ENCODE measurements around the gene LNX1.

GRCh38 chr4:53463340-53463739 is 127.9 kb downstream of the LNX1 start:
- TF ChIP-seq POLR2A (IDR thresholded peaks at IDR 0.05), result no peak
- no peak for TF ChIP-seq CTCF (IDR thresholded peaks at IDR 0.05)
